ENCODE measurements around the gene HBS1L. TPM values are rescaled to one million over a fixed set of nuclear protein-coding genes. Genes with fewer than 3 reads are reported as not detected.

Gene HBS1L
- total and polyA plus RNA-seq, 9 of the 15 experiments (the other 6 are each of a cell fraction or from before 2014, with no cell fraction given): 101 to 199 (median 145) TPM

DNA sequence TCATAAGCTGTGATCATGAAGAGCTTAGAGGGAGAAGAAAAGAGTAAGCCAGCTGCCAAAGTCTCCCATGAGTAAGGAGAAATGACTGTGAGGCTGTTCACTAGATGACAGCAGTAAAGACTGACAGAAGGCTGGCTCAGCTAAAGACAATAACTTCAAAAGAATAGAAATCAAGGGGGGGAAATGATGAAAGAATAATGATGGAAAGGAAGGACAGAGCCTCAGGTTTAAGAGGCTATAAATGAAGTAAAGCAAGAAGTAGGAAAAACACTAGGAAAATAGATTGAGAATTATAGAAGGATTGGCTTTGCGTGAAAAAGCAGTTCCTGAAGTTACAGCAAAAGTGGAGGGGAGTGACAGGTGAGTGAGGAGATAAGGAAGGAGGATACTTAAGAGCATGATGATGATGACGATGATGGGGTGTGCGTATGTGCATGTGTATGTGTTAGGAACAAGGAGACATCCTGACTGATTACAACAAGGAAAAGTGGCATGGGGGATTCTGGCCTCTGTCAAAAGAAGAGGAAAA lies 48.2 kb downstream of the HBS1L start (continued):
- TF ChIP-seq, protein P1, sequence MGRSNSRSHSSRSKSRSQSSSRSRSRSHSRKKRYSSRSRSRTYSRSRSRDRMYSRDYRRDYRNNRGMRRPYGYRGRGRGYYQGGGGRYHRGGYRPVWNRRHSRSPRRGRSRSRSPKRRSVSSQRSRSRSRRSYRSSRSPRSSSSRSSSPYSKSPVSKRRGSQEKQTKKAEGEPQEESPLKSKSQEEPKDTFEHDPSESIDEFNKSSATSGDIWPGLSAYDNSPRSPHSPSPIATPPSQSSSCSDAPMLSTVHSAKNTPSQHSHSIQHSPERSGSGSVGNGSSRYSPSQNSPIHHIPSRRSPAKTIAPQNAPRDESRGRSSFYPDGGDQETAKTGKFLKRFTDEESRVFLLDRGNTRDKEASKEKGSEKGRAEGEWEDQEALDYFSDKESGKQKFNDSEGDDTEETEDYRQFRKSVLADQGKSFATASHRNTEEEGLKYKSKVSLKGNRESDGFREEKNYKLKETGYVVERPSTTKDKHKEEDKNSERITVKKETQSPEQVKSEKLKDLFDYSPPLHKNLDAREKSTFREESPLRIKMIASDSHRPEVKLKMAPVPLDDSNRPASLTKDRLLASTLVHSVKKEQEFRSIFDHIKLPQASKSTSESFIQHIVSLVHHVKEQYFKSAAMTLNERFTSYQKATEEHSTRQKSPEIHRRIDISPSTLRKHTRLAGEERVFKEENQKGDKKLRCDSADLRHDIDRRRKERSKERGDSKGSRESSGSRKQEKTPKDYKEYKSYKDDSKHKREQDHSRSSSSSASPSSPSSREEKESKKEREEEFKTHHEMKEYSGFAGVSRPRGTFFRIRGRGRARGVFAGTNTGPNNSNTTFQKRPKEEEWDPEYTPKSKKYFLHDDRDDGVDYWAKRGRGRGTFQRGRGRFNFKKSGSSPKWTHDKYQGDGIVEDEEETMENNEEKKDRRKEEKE (IDR thresholded peaks at IDR 0.05; ENCODE audit: borderline replicate concordance in 1 of 2, control insufficient read depth in 1 of 2, low read depth in 2 of 2, low read length in 1 of 2): no peak
- TF ChIP-seq, protein P2, sequence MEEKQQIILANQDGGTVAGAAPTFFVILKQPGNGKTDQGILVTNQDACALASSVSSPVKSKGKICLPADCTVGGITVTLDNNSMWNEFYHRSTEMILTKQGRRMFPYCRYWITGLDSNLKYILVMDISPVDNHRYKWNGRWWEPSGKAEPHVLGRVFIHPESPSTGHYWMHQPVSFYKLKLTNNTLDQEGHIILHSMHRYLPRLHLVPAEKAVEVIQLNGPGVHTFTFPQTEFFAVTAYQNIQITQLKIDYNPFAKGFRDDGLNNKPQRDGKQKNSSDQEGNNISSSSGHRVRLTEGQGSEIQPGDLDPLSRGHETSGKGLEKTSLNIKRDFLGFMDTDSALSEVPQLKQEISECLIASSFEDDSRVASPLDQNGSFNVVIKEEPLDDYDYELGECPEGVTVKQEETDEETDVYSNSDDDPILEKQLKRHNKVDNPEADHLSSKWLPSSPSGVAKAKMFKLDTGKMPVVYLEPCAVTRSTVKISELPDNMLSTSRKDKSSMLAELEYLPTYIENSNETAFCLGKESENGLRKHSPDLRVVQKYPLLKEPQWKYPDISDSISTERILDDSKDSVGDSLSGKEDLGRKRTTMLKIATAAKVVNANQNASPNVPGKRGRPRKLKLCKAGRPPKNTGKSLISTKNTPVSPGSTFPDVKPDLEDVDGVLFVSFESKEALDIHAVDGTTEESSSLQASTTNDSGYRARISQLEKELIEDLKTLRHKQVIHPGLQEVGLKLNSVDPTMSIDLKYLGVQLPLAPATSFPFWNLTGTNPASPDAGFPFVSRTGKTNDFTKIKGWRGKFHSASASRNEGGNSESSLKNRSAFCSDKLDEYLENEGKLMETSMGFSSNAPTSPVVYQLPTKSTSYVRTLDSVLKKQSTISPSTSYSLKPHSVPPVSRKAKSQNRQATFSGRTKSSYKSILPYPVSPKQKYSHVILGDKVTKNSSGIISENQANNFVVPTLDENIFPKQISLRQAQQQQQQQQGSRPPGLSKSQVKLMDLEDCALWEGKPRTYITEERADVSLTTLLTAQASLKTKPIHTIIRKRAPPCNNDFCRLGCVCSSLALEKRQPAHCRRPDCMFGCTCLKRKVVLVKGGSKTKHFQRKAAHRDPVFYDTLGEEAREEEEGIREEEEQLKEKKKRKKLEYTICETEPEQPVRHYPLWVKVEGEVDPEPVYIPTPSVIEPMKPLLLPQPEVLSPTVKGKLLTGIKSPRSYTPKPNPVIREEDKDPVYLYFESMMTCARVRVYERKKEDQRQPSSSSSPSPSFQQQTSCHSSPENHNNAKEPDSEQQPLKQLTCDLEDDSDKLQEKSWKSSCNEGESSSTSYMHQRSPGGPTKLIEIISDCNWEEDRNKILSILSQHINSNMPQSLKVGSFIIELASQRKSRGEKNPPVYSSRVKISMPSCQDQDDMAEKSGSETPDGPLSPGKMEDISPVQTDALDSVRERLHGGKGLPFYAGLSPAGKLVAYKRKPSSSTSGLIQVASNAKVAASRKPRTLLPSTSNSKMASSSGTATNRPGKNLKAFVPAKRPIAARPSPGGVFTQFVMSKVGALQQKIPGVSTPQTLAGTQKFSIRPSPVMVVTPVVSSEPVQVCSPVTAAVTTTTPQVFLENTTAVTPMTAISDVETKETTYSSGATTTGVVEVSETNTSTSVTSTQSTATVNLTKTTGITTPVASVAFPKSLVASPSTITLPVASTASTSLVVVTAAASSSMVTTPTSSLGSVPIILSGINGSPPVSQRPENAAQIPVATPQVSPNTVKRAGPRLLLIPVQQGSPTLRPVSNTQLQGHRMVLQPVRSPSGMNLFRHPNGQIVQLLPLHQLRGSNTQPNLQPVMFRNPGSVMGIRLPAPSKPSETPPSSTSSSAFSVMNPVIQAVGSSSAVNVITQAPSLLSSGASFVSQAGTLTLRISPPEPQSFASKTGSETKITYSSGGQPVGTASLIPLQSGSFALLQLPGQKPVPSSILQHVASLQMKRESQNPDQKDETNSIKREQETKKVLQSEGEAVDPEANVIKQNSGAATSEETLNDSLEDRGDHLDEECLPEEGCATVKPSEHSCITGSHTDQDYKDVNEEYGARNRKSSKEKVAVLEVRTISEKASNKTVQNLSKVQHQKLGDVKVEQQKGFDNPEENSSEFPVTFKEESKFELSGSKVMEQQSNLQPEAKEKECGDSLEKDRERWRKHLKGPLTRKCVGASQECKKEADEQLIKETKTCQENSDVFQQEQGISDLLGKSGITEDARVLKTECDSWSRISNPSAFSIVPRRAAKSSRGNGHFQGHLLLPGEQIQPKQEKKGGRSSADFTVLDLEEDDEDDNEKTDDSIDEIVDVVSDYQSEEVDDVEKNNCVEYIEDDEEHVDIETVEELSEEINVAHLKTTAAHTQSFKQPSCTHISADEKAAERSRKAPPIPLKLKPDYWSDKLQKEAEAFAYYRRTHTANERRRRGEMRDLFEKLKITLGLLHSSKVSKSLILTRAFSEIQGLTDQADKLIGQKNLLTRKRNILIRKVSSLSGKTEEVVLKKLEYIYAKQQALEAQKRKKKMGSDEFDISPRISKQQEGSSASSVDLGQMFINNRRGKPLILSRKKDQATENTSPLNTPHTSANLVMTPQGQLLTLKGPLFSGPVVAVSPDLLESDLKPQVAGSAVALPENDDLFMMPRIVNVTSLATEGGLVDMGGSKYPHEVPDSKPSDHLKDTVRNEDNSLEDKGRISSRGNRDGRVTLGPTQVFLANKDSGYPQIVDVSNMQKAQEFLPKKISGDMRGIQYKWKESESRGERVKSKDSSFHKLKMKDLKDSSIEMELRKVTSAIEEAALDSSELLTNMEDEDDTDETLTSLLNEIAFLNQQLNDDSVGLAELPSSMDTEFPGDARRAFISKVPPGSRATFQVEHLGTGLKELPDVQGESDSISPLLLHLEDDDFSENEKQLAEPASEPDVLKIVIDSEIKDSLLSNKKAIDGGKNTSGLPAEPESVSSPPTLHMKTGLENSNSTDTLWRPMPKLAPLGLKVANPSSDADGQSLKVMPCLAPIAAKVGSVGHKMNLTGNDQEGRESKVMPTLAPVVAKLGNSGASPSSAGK (IDR thresholded peaks at IDR 0.05): no peak
- TF ChIP-seq POLR2G (IDR thresholded peaks at IDR 0.05; ENCODE audit: low read depth, low read length) (no peak), SMARCB1 (IDR thresholded peaks at IDR 0.05; ENCODE audit: insufficient read length, low read depth) (peak; percentile 76), ZNF444 (CRISPR knock-in tag; IDR thresholded peaks at IDR 0.05) (no peak), NR4A1 (CRISPR knock-in tag; IDR thresholded peaks at IDR 0.05) (no peak), NR4A1 (tag; IDR thresholded peaks at IDR 0.05) (no peak), EP400 (IDR thresholded peaks at IDR 0.05) (peak; percentile 21; the same call in 1 of the 2 replicates), WHSC1 (IDR thresholded peaks at IDR 0.05; ENCODE audit: low read length) (no peak), POLR3G (IDR thresholded peaks at IDR 0.05; ENCODE audit: extremely low read depth, insufficient read length, insufficient replicate concordance) (no peak)
- TF ChIP-seq, protein P3, sequence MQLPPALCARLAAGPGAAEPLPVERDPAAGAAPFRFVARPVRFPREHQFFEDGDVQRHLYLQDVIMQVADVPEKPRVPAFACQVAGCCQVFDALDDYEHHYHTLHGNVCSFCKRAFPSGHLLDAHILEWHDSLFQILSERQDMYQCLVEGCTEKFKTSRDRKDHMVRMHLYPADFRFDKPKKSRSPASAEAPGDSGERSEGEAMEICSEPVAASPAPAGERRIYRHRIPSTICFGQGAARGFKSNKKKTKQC (CRISPR knock-in tag; IDR thresholded peaks at IDR 0.05): no peak
- TF ChIP-seq, protein P4, sequence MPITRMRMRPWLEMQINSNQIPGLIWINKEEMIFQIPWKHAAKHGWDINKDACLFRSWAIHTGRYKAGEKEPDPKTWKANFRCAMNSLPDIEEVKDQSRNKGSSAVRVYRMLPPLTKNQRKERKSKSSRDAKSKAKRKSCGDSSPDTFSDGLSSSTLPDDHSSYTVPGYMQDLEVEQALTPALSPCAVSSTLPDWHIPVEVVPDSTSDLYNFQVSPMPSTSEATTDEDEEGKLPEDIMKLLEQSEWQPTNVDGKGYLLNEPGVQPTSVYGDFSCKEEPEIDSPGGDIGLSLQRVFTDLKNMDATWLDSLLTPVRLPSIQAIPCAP (CRISPR knock-in tag; IDR thresholded peaks at IDR 0.05; ENCODE audit: borderline replicate concordance): no peak
